ENCODE results near the gene EMP2. TPM values are rescaled to one million over a fixed set of nuclear protein-coding genes. Genes with fewer than 3 reads are reported as not detected.
A peak's percentile ranks its signal among the peaks of the same experiment; 100 is the strongest.

The EMP2 gene
- total RNA-seq, 1 experiment from 2014 or later: 61.8 TPM

DNA sequence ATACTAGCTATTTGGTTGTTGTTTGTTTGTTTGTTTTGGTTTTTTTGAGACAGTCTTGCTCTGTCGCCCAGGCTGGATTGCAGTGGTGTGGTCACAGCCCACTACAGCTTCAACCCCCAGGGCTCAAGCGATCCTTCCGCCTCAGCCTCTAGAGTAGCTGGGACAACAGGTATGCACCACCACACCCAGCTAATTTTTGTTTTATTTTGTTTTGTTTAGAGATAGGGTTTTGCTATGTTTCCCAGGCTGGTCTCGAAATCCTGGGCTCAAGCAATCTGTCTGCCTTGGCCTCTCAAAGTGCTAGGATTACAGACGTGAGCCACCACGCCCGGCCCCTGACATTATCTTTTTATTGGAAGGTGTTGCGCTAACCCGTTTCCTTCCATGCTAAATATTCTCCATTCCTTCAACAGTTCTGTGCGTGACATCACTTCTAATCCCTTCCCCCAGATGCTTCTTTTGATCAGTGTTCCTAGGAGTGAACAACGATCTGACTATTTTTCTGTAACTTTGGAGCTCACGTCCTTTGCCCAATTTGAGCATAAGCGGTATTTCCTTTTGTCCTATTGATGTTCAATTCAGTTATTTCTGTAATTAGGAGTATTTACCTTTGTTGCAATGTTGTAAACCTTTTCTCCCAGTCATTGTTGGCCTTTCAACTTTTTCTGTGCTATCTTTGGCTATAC is 30.2 kb upstream of the EMP2 start:
- DNase-seq (ENCODE audit: low read depth): no peak

- DNase-seq (ENCODE audit: low read depth): peak; percentile 69
Observed at GRCh38 chr16:10609402-10609774, 29.0 kb upstream of the EMP2 start.

GRCh38 chr16:10608687-10609401 is 28.4 kb upstream of the EMP2 start:
- DNase-seq (ENCODE audit: low read depth): no peak

GRCh38 chr16:10607157-10607556 is 26.8 kb upstream of the EMP2 start:
- no peak for DNase-seq (ENCODE audit: low read depth)

- DNase-seq (ENCODE audit: low read depth): no peak
Observed at GRCh38 chr16:10606607-10607006, 26.2 kb upstream of the EMP2 start.

GRCh38 chr16:10605636-10606035 is 25.2 kb upstream of the EMP2 start:
- DNase-seq (ENCODE audit: low read depth): no peak

DNA sequence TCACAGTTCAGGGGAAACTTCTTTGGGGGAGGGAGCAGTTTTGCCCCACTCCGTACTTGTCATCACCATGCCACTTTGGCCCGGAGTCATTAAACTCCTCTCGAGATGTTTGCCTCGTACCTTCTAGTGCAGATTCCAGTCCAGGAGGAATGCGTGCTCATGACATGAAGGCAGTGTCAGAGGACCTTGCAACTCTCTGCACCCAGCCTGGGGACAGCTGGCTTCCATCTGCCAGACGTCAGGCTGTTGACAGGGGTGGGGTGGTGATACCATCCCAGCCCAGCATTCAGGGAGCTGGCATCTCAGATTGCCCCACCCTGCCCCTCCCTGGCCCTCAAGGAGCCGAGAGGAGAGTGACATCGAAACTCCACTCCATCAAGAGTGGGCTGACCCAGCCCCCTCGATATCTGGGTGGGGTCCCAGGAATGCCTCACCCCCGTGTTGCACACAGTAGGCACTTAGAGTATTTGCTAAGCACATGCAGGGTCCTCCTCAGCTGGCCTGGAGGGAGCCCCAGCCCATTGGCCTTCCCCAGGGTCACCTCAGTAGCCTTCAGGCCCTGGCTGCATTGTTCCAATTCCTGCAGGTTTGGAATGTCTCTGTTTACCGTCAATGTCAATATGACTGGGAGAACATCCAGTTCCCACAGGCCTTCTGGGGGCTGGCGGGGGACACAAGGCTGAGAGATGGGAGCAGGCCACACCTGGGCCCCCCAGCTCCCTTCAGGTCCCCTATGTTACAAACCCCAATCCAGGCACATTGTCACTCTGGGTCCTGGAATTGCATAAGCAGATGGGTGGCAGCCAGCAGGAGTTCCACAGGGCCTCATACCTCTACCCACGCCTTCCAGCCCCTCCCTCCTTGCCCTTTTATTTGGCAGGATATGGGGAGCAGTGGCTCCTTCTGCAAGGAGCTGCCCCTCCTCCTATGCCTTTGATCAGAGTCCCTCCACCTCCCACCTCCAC is 21.3 kb upstream of the EMP2 start:
- DNase-seq (ENCODE audit: low read depth): no peak

- DNase-seq (ENCODE audit: low read depth): peak; percentile 78
Observed at GRCh38 chr16:10600782-10601443, 20.5 kb upstream of the EMP2 start.

- DNase-seq (ENCODE audit: low read depth): no peak
Observed at GRCh38 chr16:10599626-10600025, 19.2 kb upstream of the EMP2 start.

DNA sequence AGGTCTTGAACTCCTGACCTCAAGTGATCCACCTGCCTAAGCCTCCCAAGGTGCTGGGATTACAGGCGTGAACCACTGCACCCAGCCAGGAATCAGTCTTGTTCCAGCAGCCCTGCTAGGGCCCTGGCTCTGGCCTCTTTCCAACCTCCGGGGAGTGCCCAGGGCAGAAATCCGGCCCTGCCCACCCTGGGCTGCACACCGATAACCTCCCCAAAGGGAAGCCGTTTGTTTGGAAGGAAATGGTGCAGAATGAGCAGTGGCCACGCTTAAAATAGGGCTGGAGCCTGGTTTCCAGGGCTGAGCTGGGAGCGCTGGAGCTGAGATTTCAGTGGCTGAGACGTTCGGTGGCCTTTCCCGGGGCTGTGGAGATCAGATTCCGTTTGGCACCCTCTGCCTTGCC is 17.8 kb upstream of the EMP2 start:
- no peak for DNase-seq (ENCODE audit: low read depth)

DNA sequence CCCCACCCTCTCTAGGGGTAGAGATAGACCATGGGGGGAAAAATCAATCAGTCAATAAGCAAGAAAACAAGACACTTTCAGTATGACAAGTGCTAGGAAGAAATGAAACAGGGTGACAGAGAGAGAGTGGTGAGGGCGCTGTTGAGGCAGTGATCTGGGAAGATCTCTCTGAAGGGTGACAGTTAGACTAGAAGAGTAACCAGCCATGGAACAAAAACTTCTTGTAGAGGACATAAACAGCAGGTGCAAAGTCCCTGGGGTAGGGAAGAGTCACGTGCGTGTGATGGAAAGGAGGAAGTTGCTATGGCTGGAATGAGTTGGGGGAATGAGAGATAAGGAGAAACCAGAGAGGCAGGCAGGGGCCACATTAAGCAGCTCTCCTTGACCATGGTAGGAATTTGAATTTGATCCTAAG is 16.8 kb upstream of the EMP2 start:
- no peak for DNase-seq (ENCODE audit: low read depth)

DNA sequence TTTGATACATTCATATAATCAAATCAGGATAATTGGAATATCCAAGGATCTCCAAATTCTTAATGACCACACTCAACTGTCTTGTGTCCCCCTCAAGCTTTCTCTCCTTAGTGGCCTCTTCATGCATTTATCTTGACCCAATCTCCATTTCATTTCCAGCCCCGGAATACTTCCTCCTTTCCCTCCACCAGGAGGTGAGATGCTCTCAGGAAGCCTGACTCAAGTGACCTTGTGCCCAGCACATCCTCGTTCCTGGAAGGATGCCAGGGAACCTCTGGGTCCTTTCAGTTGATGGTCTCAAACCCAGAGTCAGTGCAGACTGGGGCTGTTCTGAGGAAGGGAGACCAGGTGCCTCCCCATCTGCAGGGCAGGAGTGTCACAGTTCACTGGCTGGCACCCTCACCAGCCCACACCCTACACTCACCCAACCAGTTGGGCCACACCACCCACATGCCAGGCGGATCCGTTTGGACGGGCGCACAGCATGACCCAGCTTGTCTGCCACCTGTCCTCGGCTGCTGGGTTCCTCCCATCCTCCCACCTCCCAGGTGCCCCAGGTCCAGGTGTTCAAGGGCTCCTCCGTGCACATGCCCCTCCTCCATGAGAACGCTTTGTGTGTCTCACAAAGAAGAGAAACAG is 14.0 kb upstream of the EMP2 start:
- DNase-seq (ENCODE audit: low read depth): no peak

DNA sequence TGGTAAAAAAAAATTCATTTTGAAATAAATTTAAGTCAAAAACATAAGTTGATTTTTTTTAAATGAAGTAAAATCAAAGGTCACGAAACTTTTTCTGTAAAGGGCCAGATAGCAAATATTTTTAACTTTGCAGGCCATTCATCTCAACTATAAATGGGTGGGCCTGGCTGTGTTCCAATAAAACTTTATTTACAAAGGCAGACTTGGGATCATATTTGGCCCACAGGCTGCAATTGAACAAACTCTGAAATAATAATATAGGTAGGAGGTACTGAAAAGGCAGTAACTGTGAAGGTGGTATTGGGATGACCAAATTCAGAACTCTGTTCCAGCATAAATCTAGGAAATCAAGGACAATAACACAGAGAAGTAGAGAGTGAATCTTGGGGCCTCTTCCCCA is 12.2 kb upstream of the EMP2 start:
- no peak for DNase-seq (ENCODE audit: low read depth)

- peak; percentile 31 for DNase-seq (ENCODE audit: low read depth)
Observed at GRCh38 chr16:10590342-10590741, 9.9 kb upstream of the EMP2 start.

GRCh38 chr16:10589109-10589508 is 8.7 kb upstream of the EMP2 start:
- no peak for DNase-seq (ENCODE audit: low read depth)

DNA sequence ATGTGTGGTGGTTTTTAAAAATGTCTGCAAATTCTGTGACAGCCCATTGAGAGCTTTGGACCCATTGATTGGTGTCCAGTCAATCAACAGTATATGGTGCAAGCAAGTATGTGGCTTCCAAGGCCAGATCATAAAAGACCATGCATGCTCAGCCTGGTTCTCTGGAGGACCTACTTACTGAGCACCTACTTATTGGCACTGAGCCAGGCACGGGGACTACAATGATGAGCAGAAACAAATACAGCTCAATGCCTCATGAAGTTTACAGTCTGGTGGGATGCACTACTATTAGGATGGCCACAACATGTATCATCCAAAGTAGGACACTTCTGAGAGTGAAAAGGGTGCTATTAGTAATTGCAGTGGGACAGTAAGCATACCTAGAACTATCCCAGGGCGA is 7.2 kb upstream of the EMP2 start:
- DNase-seq (ENCODE audit: low read depth): no peak

GRCh38 chr16:10584981-10585438 is 4.6 kb upstream of the EMP2 start:
- DNase-seq (ENCODE audit: low read depth): peak; percentile 65

- DNase-seq (ENCODE audit: low read depth): no peak
Observed at GRCh38 chr16:10583269-10583668, 2.9 kb upstream of the EMP2 start.

- DNase-seq (ENCODE audit: low read depth): no peak
Observed at GRCh38 chr16:10581507-10581906, 1.1 kb upstream of the EMP2 start.

DNA sequence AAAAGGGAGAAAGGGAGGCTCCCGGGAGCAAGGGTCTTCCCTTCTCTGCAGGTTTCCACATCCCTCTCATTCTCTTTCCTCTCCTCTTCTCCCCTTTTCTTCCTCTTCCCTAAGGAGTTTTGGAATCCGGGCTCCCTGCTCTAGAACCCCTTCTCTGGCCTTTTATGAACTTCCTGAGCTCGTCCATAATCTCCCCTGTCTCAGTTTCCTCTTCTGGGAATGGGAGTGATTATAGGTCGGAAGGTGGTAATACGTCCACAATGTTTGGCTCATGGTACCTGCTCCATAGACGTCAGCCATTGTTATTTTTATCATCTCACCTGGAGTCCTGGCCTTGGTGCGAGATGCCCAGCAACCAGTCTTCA is 467 bp upstream of the EMP2 start:
- no peak for DNase-seq (ENCODE audit: low read depth)

DNA sequence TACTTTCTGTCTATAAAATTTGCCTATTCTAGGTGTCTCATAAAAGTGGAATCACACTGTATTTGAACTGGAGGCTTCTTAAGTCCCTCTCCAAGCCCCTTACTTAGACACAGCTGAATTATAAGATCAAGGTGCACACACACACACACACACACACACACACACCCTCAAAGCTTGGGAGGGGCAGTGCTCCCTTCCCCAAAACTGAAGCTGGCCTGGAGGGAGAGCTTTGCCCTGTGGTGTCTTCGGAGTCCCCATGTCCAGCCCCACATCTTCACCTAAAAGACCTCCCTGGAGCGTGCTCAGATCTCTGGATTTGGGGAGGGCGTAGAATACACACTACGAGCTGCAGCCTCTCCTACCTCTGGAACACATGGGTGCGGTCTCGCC is 828 bp downstream of the EMP2 start:
- DNase-seq (ENCODE audit: low read depth): no peak

Data from LHCN-M2 (cell line).